Renal pelvis (tissue), 4 donors: Measurements from ENCODE around the gene MS4A5. TPM values are rescaled to one million over a fixed set of nuclear protein-coding genes. Genes with fewer than 3 reads are reported as not detected.

Source experiments
- DNase-seq: peaks from one replicate; pipeline ENCODE4 v3.0.0-alpha.2; 2013
- polyA plus RNA-seq, 3 donors: library from polyadenylated mRNA; unstranded; fragments of 120-200 nt; gene quantifications; one replicate each; pipeline ENCODE4 v1.2.1, GENCODE V29; 2013; ENCODE audit not compliant: insufficient read length in 3 of 3

Gene MS4A5
- polyA plus RNA-seq, 3 donors, result not detected

DNA sequence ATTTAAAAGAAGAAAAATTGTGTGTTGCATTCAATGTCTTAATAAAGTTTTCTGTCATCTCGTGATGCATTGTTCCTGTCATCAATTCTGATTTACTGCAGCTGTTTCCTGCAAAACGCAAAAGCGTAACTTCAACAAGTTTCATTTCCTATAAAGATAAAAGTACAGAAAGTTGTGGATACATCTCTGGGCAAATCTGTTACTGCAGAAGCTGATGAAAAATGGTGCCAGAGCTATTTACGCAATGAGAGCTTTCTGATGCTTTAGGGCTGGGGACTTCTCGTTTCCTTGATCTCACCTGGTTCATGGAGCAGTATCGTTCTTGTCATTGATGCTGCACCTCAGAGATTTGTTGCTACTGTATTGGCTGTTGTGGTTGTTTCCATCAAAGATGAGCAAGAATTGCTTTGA lies 47.7 kb downstream of the MS4A5 start:
- DNase-seq, result no peak

GRCh38 chr11:60482361-60482760 lies 53.0 kb downstream of the MS4A5 start:
- DNase-seq, result no peak

- no peak for DNase-seq
Measured at GRCh38 chr11:60485987-60486386, 56.6 kb downstream of the MS4A5 start.

- DNase-seq, result no peak
Measured at GRCh38 chr11:60492488-60493009, 63.2 kb downstream of the MS4A5 start, which contains the start of gene MS4A12. TSS of gene MS4A12 (plus strand) at chr11:60492778. CDS start at chr11:60497319, 4,541 bp downstream.

DNA sequence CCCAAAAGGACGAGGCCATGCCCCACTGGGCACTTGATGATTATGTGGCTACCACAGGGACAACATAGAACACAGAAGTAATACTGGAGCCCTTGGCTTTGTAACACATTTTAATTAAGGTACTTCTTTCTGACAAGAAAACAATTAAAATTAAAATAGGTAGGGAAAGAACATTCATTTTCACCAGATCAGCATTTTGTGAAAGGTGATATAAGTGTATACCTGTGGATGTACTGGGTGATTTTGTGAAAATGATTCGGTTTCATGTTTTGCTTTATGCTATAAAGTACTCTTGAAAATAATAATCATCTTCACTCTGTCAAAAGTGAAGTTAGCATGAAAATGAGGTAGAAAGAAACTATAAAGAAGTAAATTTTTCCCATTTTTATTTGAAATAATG lies 64.1 kb downstream of the MS4A5 start:
- no peak for DNase-seq

Other genes with a start within 250 kb of the MS4A5 start
- gene MS4A6A, start 246.5 kb upstream of the MS4A5 start, polyA plus RNA-seq, result 10 to 100 TPM; 17.4 to 18.0 (median 18.0) TPM
- gene MS4A4E, start 186.4 kb upstream of the MS4A5 start, polyA plus RNA-seq, result 1 to 10 TPM in 2 of 3 donors, under 1 TPM in 1; 0.94 to 1.5 (median 1.1) TPM
- gene MS4A4A, start 148.9 kb upstream of the MS4A5 start, polyA plus RNA-seq, result 1 to 10 TPM; 5.1 to 9.9 (median 6.4) TPM
- not detected for gene MS4A6E, start 102.3 kb upstream of the MS4A5 start, polyA plus RNA-seq
- 1 to 10 TPM; 4.7 to 7.8 (median 7.6) TPM for gene MS4A7, start 51.0 kb upstream of the MS4A5 start, polyA plus RNA-seq
- gene MS4A14, start 33.1 kb upstream of the MS4A5 start, polyA plus RNA-seq, result under 1 TPM; 0.10 to 0.27 (median 0.16) TPM
- under 1 TPM in 2 of 3 donors, not detected in 1; 0.48 to 0.68 TPM for gene MS4A1, start 26.3 kb downstream of the MS4A5 start, polyA plus RNA-seq
- not detected for gene MS4A12, start 63.2 kb downstream of the MS4A5 start, polyA plus RNA-seq
- gene MS4A13, start 85.8 kb downstream of the MS4A5 start, polyA plus RNA-seq, result not detected